Activated T-cell treated with anti-CD3 and anti-CD28 coated beads, Interleukin-2, amount 50 U/mL, for 48 hours (primary cell): Measurements from ENCODE around the gene DGLUCY.
"Not testable (repeated sequence)": the region's sequence is repeated elsewhere in the genome, so short reads cannot be mapped to it uniquely, and the experiment has no call there.

Experiments used
- DNase-seq, 2 experiments: peaks; one replicate each; pipeline ENCODE4 v3.0.0-alpha.2; 2020

The DGLUCY gene, protein sequence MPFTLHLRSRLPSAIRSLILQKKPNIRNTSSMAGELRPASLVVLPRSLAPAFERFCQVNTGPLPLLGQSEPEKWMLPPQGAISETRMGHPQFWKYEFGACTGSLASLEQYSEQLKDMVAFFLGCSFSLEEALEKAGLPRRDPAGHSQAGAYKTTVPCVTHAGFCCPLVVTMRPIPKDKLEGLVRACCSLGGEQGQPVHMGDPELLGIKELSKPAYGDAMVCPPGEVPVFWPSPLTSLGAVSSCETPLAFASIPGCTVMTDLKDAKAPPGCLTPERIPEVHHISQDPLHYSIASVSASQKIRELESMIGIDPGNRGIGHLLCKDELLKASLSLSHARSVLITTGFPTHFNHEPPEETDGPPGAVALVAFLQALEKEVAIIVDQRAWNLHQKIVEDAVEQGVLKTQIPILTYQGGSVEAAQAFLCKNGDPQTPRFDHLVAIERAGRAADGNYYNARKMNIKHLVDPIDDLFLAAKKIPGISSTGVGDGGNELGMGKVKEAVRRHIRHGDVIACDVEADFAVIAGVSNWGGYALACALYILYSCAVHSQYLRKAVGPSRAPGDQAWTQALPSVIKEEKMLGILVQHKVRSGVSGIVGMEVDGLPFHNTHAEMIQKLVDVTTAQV

DNA sequence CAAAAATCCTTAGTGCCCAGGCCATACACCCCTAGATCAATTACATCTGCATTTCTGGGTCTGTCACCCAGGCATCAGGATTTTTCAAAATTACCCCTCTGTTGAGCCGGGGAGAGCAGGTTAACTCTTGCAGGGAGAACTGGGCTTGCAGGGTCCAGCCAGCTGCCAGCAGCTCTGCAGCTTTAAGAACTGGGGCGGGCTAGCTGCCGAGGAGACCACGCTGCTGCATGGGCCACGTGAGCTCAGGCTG, at the start of gene DGLUCY:
TSS of gene DGLUCY (plus strand) at position 245 of the 250 bp plus-strand sequence. CDS start 46,222 bp downstream, outside the sequence.
- no peak for DNase-seq

DNA sequence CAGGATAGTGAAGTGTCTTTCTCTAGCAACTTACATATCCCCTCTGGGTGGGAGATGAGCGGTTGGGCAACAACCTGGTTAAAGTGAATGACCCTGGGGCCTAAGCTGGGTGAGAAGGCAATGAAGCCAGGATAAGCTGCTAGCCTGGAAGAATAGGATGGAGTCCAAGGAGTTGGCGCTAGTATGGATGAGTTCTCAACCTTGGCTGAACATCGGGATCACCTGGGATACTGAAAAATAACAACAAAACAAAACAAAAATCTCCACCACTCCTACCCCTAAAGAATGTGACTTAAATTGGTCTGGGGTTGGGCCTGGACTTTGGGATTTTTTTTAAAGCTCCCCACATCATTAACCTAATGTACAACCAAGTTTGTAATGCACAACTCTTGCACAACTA, 48.6 kb upstream of the DGLUCY start:
- DNase-seq = no peak

DNA sequence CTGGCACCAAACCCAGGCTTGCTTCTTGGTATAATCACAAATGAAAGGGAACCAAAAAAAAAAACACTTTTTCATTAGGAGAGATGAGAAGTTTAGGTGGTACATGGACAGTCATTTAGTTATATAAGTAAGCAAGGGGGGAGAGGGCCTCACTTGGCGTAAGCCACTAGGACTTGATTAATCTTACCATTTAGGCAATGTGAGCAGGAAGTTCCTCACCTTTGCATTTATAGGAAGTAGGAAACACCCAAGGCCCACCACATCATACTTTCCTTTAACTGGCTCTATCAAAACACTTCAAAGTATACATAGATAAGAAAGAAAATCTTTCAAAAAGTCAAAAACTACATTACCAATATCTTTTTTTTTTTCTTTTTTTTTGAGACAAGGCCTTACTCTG, 46.7 kb upstream of the DGLUCY start:
- DNase-seq = no peak

DNA sequence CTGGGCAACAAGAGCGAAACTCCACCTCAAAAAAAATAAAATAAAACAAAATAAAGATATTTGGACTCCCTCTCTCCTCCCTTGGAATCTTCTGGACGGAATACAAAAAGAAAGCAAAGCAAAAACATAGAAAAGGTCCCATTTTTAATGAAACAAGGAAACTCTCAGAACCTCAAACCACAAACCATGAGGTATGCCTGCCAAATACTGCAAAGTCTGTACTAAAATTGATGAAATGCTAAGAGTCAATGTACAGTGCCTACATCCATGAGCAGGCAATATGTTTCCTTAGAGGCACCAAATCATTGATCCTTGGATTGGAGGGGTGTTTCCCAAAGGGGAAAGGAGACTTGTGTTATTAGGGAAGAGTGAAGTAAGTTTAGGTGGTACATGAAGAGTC, 45.2 kb upstream of the DGLUCY start:
- DNase-seq = no peak

DNA sequence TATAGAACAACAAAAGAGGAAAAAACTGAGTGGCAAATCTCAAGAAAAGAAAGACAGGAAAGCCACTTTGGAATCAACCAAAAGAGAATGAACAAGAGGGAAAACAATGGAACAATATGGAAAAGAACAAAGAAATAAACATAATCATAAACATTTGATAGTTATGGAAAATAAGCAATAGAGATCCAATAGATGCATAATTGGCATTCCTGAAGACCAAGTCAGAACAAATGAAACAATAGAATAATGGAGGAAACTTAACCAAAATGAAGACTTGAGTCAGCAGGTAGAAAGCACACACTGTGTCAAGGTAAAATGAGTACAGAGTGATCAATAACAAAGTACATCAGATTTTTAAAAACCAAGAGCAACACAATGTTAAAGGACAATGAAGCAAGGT, 43.3 kb upstream of the DGLUCY start:
- DNase-seq = no peak

DNA sequence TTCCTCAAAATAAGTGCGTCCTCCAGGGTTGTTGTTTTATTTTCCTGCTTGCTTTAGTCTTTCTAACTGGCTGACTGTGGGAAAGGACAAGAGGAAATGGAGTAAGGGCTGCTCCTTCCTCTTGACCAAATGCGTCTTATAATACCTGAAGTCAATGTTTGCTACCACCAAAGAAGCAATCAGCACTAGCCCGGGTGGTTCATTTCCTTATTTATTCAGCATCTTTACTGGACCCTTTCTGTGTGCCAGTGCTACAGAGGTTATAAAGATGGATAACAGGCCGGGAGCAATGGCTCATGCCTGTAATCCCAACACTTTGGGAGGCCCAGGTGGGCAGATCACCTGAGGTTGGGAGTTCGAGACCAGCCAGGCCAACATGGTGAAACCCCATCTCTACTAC, 38.3 kb upstream of the DGLUCY start:
- DNase-seq = no peak

DNA sequence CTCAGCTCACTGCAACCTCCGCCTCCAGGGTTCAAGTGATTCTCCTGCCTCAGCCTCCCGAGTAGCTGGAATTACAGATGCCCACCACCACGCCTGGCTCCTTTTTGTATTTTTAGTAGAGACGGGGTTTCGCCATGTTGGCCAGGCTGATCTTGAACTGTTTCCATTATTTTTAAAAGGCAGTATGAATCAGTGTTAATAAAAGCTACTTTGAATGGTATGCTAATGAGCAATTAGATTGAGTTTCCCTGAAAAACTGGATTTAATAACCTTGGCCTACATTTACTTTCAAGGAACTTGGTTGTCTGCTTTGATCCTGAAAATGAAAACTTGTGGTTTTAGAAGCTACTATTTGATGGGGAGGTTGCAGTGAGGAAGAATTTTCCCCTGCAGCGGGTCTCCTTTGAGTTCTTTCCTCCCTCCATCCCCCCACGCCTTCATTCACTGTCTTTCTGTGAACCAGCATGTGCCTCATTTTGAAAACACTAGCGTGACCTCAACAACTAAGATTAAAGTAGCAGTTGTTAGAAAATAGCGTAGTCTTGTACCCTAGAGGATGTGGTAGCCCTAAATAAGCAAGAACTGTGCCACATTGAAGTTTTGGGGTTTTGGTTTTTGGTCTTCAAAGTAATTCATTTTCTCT, 35.7 kb upstream of the DGLUCY start:
- DNase-seq = peak; percentile 65 to 66

DNA sequence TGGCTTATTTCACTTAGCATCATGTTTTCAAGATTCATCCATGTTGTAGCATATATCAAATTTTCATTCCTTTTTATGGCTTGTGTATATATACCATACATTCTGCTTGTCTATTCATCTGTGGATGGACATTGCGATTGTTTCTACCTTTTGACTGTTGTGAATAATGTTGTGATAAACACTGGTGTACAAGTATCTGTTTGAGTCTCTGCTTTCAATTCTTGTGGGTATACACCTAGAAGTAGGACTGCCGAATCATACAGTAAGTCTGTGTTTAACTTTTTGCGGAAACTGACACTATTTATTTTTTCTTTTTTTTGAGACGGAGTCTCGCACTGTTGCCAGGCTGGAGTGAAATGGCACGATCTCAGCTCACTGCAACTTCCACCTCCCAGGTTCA, 33.8 kb upstream of the DGLUCY start:
- no peak for DNase-seq

DNA sequence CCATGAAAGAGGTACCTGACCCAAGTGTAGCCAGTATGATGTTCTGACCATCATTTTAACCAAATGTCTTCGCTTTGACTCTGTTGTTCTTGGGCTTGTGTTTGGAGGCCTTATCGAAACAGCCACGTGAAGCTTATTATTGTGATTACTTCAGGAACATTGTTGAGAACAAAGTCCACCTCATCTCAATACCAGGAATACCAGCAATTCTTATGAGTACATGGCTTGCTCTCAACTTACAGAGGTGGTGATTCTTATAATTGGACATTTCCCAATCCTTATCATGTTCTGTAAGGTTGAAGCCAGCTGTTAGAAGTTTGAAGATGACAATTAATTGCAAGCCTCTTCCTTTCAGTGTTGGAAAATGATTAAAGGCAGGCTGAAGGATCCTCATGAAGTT, 31.6 kb upstream of the DGLUCY start:
- no peak for DNase-seq

DNA sequence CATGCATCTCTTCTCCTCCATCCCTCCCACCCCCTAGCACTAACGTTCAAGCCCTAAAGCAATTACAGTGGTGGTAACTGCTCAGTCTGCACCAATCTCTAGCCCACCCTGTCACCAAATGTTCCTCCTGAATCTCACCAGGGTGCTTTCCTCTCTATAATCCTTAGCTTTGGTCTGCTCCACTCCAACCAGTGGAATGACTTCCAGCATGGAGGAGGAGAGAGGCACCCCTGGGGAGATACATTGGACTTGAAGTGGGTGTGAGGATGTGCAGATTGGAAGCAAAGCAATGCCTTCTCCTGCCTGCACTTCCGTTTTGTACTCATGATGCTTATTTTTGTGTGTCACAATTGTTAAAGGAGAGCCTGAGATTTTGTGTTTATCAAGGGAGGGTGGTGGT, 29.4 kb upstream of the DGLUCY start:
- DNase-seq = no peak

DNA sequence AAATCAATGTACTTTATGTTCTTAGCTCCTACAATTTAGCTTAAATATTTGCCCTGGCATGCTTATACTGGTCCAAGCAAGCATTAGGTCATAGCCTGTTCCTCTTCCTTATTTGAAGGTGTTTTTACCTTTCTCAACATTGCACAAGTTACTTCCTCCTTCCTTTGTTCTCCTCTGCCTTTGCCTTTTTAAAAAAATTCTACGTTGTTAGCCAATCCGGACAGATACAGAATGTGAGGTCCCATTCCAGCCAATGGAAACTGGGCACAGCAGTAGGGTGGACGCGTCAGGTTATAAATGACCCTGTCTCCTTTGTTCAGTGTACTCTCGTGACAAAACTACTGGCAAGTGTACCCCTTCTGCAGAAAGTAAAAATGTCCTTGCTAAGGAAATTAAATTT, 26.4 kb upstream of the DGLUCY start:
- DNase-seq = not testable (repeated sequence)

DNA sequence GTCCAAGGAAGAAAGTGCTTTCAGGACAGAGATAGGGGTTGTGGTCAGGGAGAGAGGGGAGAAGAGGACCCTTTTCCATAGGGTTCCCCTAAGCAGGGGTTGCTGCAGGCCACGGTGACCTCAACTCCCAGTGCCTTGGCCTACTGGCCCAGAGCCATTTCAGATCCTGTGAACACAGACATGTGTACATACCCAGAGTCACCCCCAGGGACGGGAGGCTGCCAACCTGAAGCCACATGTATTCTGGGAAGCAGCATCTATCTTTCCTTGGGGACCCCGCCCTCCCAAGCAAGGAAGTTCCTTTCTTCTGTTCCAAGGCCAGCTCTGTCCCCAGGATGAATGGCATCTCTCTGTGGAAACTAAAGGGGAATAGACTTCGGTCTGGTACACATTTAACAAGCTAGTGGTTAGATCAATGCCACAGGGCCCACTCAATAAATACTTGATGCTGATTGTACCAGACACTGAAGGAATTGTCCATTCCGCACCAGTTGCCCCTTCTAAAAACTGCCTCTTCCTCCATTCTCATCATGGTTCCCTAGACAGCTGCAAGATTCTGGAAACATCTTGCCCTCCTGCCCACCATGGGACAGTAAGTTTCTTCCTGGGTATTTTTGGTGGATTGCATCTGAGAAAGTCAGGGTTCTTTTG, 25.2 kb upstream of the DGLUCY start:
- DNase-seq = no peak

DNA sequence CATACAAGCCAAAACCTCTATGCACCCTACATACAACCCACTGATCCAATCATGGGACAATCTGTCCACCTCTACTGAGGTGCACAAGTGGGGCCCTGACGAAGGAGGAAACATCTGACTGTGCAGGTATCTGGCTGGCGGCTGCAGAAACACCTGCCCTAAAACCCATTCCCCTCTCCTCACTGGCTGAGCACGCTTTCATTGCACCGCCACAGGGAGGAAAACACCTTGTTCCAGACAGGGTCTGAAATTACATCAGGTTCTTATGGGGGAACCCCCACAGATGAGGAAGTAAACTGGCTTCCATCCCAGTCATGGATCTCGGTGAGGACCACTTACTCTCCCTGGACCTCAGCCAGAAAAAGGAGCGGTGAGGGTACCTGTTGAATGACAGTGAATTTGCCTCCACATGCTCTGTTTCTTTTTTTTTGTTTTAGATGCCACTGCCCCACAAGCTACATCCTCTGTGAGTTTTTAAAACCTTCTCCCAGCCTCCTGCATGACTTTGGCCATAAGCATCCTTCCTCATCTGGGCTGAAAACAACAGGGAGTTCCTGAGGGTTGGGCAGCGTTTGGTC, 23.8 kb upstream of the DGLUCY start:
- no peak for DNase-seq

DNA sequence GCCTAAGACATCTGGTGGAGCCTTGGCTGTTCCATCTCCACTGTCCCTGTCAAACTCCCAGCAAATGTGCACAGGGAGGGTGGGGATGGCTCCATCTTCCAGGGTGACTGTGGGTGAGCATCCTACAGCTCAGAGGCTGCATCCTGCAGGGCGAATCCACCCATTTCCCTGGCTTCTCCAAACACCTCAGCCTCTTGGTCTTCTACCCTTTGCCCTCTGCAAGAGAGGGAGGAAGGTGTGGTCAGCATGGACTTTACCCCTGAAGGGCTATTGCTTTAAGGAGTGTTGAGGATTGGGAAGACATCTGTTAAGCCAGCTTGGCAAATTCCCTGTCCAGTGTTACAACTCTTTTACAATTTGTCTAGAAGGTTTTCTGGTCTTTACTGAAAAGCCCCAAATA, 23.1 kb upstream of the DGLUCY start:
- no peak for DNase-seq

DNA sequence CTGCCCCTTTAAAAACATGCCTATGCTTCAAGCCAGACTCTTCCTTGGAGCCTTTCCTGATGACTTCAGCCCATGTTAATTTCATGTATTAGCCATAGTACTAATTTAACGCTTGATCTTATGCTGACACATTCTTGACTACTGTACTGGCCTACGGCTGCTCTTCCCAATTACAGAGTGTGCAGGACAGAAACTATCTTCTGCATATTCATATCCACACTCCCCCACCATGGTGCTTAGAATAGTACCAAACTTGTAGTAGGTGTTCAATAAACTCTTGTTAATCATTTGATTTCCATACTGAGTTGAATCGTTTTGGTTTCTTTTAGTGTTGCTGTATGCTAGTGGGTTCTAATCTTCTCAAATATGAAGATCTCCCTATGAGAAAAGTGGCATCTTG, 21.8 kb upstream of the DGLUCY start:
- DNase-seq = no peak

DNA sequence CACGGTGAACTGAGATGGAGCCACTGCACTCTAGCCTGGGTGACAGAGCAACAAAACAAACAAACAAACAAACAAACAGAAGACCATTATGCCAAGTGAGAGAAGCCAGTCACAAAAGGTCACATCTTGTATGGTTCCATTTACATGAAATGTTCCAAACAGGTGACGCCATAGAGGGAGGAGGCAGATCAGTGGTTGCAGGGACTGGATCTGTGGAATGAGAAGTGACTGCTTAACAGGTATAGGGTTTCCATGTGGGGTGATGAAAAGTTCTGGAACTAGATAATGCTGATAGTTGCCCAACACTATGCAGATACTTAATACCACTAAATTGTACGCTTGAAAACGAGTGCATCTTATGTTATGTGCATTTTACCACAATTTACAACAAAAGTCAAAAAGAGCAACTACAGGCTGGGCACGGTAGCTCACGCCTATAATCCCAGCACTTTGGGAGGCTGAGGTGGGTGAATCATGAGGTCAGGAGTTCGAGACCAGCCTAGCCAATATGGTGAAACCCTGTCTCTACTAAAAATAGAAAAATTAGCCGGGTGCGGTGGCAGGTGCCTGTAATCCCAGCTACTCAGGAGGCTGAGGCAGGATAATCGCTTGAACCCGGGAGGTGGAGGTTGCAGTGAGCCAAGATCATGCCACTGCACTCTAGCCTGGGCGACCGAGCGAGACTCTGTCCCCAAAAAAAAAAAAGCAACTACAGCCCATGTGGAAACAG, 20.0 kb upstream of the DGLUCY start:
- DNase-seq = not testable (repeated sequence)

DNA sequence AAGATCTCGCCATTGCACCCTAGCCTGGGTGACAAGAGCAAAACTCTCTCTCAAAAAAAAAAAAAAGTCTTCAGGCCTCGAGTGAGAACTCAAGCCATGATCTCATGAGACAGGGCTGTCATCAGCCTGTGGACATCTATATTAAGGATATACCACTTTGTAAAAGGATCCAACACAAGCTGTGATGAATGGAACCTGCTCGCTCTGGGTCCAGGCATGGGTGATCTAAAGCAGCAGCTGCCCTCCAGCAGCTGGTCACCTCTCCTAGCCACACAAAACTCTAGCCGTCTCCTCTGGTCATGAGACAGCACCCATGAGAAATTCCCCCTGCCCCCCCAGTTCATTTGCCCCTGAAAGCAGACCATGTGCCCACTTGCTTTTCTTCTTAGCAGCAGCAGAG, 19.1 kb upstream of the DGLUCY start:
- no peak for DNase-seq

DNA sequence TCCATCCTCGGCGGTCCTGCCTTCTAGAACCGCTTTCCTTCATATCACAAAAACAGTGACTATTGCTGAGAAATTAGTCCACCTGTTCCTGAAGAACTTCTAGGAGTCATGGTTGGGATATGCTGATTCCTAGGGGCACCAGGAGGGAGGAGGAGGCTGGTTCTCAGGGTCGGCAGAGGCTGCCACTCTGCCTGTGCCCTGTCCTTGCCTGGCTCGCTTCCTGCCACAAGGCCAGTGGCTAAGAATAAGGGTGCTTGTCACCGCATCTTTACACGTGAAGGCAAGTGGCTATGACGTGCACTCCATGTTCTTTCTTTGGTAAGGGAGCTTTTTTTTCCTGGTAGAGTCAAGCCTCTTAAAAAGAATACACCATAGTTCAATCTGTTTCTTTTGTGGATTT, 18.7 kb upstream of the DGLUCY start:
- DNase-seq = no peak

DNA sequence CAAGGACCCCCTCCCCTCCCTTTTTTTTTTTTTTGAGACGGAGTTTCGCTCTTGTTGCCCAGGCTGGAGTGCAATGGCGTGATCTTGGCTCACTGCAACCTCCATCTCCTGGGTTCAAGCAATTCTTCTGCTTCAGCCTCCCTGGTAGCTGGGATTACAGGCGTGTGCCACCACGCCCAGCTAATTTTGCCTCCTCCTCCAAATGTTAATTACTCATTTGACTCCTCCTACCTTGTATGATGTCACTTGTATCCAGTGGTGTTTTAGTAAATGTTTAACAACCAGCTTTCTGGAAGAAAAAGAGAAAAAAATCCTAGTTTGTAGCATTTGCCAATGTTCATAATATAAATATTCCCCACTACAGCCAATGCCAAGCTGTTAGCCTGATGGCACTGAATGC, 16.2 kb upstream of the DGLUCY start:
- DNase-seq = not testable (repeated sequence)

DNA sequence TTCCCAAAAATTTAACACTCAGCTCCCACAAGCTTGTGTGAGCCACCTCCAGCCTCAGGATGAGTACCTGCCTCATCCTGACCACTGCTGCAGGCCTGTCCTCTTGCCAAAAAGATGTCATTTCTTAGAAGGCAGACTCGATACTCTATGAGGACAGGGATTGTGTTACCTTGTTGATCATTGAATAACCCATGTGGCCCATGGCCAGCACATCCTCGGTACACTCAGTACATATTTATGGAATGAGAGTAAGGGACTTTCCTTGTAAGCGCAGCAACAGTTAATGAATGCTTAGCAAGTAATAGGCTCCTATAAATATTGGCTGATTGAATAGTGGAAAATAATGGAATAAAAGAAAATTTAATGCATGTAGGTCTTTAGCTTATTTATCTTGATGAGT, 15.3 kb upstream of the DGLUCY start:
- no peak for DNase-seq

DNA sequence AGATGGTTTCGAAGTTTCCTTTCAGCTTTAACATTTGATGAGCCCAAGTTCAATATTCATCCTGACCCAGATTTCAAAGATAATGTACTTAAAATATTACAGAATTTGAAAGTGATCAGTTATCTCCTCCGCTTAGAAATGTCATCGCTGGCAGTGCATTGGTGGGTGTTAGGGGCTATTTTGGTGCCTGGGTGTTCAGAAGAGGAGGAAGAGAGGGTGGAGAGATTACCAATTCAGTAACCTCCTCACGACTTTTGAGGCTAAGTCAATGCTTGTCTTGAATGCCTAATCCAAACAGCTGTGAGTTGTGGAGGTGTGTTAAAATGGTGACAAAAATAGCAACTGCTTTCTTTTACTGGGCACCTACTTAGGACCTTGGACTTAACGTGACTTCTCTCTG, 13.8 kb upstream of the DGLUCY start:
- no peak for DNase-seq

DNA sequence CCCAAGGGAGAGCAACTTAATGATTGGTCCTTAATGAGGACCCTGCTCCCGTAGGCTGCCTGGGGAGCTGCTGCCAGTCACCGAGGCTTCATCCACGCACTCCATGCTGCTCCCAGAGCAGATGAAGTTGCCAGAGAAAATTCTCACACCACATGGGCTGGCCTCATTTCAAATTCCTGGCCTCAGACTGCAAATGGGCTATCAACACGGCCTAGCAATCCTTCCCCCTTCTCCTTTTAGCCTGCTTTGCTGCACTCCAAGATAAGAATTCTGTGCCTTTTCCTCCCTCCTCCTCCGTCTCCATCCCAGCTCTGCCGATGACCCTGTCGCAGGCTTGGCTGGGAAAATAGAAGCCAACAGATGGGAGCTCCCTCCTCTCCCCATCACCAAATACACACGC, 10.8 kb upstream of the DGLUCY start:
- DNase-seq = no peak
